Measurements from ENCODE around the gene ABTB2.

DNA sequence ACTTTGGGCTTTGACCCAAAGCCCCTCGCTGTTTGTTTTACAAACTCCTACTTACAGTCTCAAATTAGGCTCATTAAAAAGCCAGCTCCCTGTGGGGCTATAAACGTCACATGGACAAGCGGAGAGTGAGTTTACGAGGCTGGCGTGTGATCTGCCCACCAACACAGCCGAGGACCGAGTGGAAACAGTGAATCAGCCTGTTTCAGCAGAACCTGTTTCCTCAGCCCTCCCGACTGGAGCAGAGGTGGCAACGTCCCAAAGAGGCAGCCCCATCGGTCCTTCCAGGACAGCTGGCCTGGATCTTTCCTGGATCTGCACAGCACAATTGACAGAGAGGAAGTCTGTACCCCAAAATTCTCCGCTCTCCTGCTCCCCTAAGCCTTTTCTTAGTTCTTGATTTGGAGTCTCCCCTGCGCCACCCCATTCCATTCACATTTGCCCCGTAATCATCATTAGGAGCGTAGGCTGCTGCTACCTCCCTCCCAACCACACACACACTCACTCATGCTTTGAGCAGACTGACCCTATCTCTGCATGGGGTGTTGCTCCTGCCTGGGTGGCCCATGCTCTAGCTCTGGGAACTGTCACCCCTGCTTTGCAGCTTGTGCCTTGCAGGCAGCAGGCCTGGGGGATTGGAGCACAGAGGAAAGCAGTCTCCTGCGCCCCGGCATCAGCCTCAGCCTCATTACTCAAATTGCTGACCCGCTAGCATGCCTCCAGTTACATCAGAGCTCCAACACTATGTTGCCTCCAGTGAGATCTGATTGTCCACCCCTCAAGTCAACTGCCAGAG lies 134.6 kb downstream of the ABTB2 start:
- TF ChIP-seq PHF8 (IDR thresholded peaks at IDR 0.05; ENCODE audit: borderline replicate concordance, low read depth) (no peak), CEBPB (IDR thresholded peaks at IDR 0.05) (no peak), POLR2A (IDR thresholded peaks at IDR 0.05; ENCODE audit: low read length) (no peak)
- TF ChIP-seq, protein P1, sequence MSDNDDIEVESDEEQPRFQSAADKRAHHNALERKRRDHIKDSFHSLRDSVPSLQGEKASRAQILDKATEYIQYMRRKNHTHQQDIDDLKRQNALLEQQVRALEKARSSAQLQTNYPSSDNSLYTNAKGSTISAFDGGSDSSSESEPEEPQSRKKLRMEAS (IDR thresholded peaks at IDR 0.05), result no peak
- TF ChIP-seq, protein P2, sequence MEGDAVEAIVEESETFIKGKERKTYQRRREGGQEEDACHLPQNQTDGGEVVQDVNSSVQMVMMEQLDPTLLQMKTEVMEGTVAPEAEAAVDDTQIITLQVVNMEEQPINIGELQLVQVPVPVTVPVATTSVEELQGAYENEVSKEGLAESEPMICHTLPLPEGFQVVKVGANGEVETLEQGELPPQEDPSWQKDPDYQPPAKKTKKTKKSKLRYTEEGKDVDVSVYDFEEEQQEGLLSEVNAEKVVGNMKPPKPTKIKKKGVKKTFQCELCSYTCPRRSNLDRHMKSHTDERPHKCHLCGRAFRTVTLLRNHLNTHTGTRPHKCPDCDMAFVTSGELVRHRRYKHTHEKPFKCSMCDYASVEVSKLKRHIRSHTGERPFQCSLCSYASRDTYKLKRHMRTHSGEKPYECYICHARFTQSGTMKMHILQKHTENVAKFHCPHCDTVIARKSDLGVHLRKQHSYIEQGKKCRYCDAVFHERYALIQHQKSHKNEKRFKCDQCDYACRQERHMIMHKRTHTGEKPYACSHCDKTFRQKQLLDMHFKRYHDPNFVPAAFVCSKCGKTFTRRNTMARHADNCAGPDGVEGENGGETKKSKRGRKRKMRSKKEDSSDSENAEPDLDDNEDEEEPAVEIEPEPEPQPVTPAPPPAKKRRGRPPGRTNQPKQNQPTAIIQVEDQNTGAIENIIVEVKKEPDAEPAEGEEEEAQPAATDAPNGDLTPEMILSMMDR (IDR thresholded peaks at IDR 0.05), result no peak
- TF ChIP-seq, protein P3, sequence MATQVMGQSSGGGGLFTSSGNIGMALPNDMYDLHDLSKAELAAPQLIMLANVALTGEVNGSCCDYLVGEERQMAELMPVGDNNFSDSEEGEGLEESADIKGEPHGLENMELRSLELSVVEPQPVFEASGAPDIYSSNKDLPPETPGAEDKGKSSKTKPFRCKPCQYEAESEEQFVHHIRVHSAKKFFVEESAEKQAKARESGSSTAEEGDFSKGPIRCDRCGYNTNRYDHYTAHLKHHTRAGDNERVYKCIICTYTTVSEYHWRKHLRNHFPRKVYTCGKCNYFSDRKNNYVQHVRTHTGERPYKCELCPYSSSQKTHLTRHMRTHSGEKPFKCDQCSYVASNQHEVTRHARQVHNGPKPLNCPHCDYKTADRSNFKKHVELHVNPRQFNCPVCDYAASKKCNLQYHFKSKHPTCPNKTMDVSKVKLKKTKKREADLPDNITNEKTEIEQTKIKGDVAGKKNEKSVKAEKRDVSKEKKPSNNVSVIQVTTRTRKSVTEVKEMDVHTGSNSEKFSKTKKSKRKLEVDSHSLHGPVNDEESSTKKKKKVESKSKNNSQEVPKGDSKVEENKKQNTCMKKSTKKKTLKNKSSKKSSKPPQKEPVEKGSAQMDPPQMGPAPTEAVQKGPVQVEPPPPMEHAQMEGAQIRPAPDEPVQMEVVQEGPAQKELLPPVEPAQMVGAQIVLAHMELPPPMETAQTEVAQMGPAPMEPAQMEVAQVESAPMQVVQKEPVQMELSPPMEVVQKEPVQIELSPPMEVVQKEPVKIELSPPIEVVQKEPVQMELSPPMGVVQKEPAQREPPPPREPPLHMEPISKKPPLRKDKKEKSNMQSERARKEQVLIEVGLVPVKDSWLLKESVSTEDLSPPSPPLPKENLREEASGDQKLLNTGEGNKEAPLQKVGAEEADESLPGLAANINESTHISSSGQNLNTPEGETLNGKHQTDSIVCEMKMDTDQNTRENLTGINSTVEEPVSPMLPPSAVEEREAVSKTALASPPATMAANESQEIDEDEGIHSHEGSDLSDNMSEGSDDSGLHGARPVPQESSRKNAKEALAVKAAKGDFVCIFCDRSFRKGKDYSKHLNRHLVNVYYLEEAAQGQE (IDR thresholded peaks at IDR 0.05), result no peak

Data from A549 (cell line).